ENCODE results near the gene KRTAP5-8.

KRTAP5-8 gene

DNA sequence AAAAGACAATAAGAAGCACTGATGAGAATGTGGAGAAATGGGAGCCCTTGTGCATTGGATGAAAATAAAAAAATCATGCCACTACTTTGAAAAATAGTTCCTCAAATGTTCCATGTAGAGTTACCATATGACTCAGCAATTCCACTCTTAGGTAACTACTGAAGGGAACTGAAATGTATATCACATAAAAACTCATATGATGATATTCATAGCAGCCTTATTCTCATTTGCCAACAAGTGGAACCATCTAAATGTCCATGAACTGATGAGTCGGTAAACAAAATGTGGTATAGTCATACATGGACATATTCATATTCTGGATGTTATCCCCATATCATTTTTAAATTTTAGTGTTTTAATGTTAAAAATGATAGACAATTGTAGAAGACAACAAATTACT, 13.9 kb downstream of the KRTAP5-8 start:
- no peaks in the 10 kb centered on the region for H3K9me3 ChIP-seq (ENCODE audit: insufficient read depth, low read length)
- H2AFZ ChIP-seq (ENCODE audit: low read depth, low read length) = no peak overlapping the region
- no peaks in the 10 kb centered on the region for H4K20me1 ChIP-seq (ENCODE audit: insufficient read depth, low read length)
- no peak overlapping the region for H3K9ac ChIP-seq (ENCODE audit: low read length)
- TF ChIP-seq CTCF (IDR thresholded peaks at IDR 0.05; ENCODE audit: low read depth, low read length) = no peak
- TF ChIP-seq EZH2phosphoT487 (IDR thresholded peaks at IDR 0.05; ENCODE audit: low read depth) = no peak
- H3K4me1 ChIP-seq (ENCODE audit: low read length) = peaks cover 29% of the 10 kb centered on the region
- no peaks in the 10 kb centered on the region for H3K79me2 ChIP-seq (ENCODE audit: low read length)
- H3K27me3 ChIP-seq (ENCODE audit: low read depth, low read length) = peaks cover 38% of the 10 kb centered on the region
- H3K4me2 ChIP-seq (ENCODE audit: low read length) = peak overlapping the region; percentile 49
- no peak overlapping the region for H3K27ac ChIP-seq (ENCODE audit: low read length)
- H3K4me3 ChIP-seq (ENCODE audit: low read length) = no peak overlapping the region
- no peaks in the 10 kb centered on the region for H3K36me3 ChIP-seq (replicated peaks; ENCODE audit: low read depth, low read length)

- no peak overlapping the region for H3K4me2 ChIP-seq (ENCODE audit: low read length)
- H3K27me3 ChIP-seq (ENCODE audit: low read depth, low read length) = peaks cover 14% of the 10 kb centered on the region
- peaks cover 25% of the 10 kb centered on the region for H3K4me1 ChIP-seq (ENCODE audit: low read length)
- H3K79me2 ChIP-seq (ENCODE audit: low read length) = no peaks in the 10 kb centered on the region
- H2AFZ ChIP-seq (ENCODE audit: low read depth, low read length) = no peak overlapping the region
- H4K20me1 ChIP-seq (ENCODE audit: insufficient read depth, low read length) = no peaks in the 10 kb centered on the region
- H3K27ac ChIP-seq (ENCODE audit: low read length) = no peak overlapping the region
- no peaks in the 10 kb centered on the region for H3K9me3 ChIP-seq (ENCODE audit: insufficient read depth, low read length)
- no peak overlapping the region for H3K9ac ChIP-seq (ENCODE audit: low read length)
- H3K36me3 ChIP-seq (replicated peaks; ENCODE audit: low read depth, low read length) = no peaks in the 10 kb centered on the region
- no peak for TF ChIP-seq EZH2phosphoT487 (IDR thresholded peaks at IDR 0.05; ENCODE audit: low read depth)
- no peak for TF ChIP-seq CTCF (IDR thresholded peaks at IDR 0.05; ENCODE audit: low read depth, low read length)
- no peak overlapping the region for H3K4me3 ChIP-seq (ENCODE audit: low read length)
These were observed 17.2 kb downstream of the KRTAP5-8 start for GRCh38 chr11:71554996-71555395.

GRCh38 chr11:71555508-71555907, 17.7 kb downstream of the KRTAP5-8 start:
- Histone ChIP-seq H3K9ac (ENCODE audit: low read length) (no peak overlapping the region), H3K36me3 (replicated peaks; ENCODE audit: low read depth, low read length) (no peaks in the 10 kb centered on the region), H3K27me3 (ENCODE audit: low read depth, low read length) (peaks cover 8% of the 10 kb centered on the region; the same call in 1 of the 2 replicates), H3K79me2 (ENCODE audit: low read length) (no peaks in the 10 kb centered on the region), H3K4me3 (ENCODE audit: low read length) (no peak overlapping the region), H3K4me1 (ENCODE audit: low read length) (peaks cover 20% of the 10 kb centered on the region), H2AFZ (ENCODE audit: low read depth, low read length) (no peak overlapping the region), H3K27ac (ENCODE audit: low read length) (no peak overlapping the region), H3K9me3 (ENCODE audit: insufficient read depth, low read length) (no peaks in the 10 kb centered on the region), H4K20me1 (ENCODE audit: insufficient read depth, low read length) (no peaks in the 10 kb centered on the region), H3K4me2 (ENCODE audit: low read length) (no peak overlapping the region)
- TF ChIP-seq EZH2phosphoT487 (IDR thresholded peaks at IDR 0.05; ENCODE audit: low read depth) (no peak), CTCF (IDR thresholded peaks at IDR 0.05; ENCODE audit: low read depth, low read length) (no peak)

DNA sequence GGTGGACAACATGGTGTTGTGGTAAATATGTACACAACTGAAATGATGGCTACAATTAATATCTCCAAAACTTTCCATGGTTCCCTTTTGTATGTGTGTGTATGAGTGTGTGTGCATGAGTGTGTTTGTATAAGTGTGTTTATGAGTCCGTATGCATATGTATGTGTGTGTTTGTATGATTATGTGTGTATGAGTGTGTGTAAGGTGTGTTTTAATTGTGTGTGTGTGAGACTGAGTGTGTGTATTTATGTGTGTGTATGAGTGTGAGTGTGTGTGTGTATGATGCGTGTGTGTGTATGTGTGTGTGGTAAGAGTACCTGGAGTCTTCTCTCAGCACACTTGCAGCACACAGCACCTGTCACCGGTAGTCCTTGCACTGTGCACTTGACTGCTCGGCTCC, 18.2 kb downstream of the KRTAP5-8 start:
- TF ChIP-seq CTCF (IDR thresholded peaks at IDR 0.05; ENCODE audit: low read depth, low read length) (no peak), EZH2phosphoT487 (IDR thresholded peaks at IDR 0.05; ENCODE audit: low read depth) (no peak)
- no peaks in the 10 kb centered on the region for H3K79me2 ChIP-seq (ENCODE audit: low read length)
- H3K27me3 ChIP-seq (ENCODE audit: low read depth, low read length) = peaks cover 4% of the 10 kb centered on the region; the same call in 1 of the 2 replicates
- H4K20me1 ChIP-seq (ENCODE audit: insufficient read depth, low read length) = no peaks in the 10 kb centered on the region
- no peak overlapping the region for H3K27ac ChIP-seq (ENCODE audit: low read length)
- H3K36me3 ChIP-seq (replicated peaks; ENCODE audit: low read depth, low read length) = no peaks in the 10 kb centered on the region
- H3K4me2 ChIP-seq (ENCODE audit: low read length) = no peak overlapping the region
- H3K4me3 ChIP-seq (ENCODE audit: low read length) = no peak overlapping the region
- H2AFZ ChIP-seq (ENCODE audit: low read depth, low read length) = no peak overlapping the region
- H3K4me1 ChIP-seq (ENCODE audit: low read length) = peaks cover 15% of the 10 kb centered on the region
- H3K9ac ChIP-seq (ENCODE audit: low read length) = no peak overlapping the region
- H3K9me3 ChIP-seq (ENCODE audit: insufficient read depth, low read length) = no peaks in the 10 kb centered on the region

Data from OCI-LY3 (cell line).